Measurements from ENCODE around the gene POMC.

DNA sequence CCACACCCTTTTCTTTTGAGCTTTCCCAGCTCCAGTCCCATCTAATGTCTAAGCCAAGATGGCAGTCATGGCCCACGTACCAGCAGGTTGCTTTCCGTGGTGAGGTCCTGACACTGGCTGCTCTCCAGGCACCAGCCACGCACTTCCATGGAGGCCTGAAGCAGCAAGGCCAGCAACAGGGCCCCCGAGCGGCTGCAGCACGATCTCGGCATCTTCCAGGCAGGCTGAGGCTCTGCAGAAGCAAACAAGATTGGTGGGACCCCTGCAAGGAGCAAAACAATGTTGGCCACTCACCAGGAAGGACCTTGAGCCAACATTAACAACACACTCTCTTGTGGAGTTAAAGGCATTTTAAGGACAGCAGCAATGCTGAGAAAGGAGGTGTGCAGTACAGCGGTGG lies 3.8 kb downstream of the POMC start:
- no peak for TF ChIP-seq EZH2 (IDR thresholded peaks at IDR 0.05; ENCODE audit: borderline replicate concordance, insufficient read depth, low read depth, low read length, poor library complexity, severe bottlenecking)
- TF ChIP-seq, protein P1, sequence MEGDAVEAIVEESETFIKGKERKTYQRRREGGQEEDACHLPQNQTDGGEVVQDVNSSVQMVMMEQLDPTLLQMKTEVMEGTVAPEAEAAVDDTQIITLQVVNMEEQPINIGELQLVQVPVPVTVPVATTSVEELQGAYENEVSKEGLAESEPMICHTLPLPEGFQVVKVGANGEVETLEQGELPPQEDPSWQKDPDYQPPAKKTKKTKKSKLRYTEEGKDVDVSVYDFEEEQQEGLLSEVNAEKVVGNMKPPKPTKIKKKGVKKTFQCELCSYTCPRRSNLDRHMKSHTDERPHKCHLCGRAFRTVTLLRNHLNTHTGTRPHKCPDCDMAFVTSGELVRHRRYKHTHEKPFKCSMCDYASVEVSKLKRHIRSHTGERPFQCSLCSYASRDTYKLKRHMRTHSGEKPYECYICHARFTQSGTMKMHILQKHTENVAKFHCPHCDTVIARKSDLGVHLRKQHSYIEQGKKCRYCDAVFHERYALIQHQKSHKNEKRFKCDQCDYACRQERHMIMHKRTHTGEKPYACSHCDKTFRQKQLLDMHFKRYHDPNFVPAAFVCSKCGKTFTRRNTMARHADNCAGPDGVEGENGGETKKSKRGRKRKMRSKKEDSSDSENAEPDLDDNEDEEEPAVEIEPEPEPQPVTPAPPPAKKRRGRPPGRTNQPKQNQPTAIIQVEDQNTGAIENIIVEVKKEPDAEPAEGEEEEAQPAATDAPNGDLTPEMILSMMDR (IDR thresholded peaks at IDR 0.05) = no peak
